Brain pericyte (primary cell): Measurements from ENCODE around the gene GCM1.

Source experiments
- DNase-seq: peaks from one replicate; pipeline ENCODE4 v3.0.0-alpha.2; 2012; ENCODE audit warnings: low read depth, low spot score

Gene GCM1

DNA sequence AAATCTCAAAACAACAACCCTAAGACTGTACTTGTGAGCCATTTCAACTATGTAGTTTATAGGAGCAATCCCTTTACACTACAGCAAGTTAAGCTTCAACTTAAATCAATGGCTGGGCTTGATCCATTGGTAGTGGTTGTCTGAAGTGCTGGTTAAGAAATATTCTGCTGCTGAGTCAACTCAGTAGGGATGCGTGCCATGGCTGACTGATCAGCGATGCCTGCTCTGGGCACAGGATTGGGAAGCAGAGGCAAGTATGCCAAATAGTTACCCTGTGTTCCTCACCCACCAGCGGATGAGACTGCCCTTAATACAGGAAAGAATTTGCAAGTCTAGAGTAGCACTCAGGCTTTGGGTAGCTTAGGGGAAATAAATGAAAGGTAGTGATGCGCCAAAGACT is 41.5 kb downstream of the GCM1 start:
- no peak for DNase-seq

DNA sequence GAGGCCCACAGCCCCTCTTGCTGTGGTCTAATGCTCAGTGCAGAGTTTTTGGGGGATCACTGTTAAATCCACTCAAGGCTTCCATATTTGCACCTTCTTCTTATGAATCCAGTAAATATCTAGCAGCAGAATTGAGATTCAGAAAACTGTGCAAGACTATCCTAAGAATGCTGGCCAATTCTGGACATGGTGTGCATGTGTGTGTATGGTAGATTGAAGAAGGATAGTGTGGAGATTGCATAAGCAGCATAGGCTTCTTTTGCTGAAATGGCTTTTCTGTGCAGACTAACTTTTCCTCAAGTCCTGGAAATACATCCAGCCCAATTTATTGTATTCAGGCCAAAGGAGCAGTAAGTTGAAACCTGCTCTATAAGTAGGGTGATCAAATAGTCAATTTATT is 43.7 kb downstream of the GCM1 start:
- no peak for DNase-seq

GRCh38 chr6:53103993-53104675 is 44.5 kb downstream of the GCM1 start:
- no peak for DNase-seq

- no peak for DNase-seq
Observed at GRCh38 chr6:53101006-53101405, 47.6 kb downstream of the GCM1 start.

DNA sequence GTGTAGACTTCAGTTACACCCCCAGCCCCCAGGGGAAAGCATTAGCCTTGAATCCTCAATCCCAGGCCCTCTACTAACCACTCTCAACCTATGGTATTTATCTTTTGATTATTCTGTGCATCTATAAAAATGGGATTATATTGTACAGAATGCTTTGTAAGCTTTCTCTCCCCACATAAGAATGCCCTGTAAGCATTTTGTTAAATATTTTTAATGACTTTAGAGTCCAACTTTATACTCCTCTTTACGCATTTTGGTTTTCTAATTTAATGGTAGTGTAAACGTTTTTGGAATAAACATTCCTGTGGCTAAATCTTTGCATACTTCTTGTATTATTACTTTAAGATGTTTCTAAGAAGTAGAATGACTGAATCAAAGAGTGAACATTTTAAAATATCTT is 48.1 kb downstream of the GCM1 start:
- no peak for DNase-seq

- DNase-seq, result no peak
Observed at GRCh38 chr6:53095716-53096115, 52.9 kb downstream of the GCM1 start.

GRCh38 chr6:53095270-53095669 is 53.4 kb downstream of the GCM1 start:
- DNase-seq, result no peak

GRCh38 chr6:53090576-53090975 is 58.1 kb downstream of the GCM1 start:
- DNase-seq, result no peak

- DNase-seq, result no peak
Observed at GRCh38 chr6:53089948-53090347, 58.7 kb downstream of the GCM1 start.

- no peak for DNase-seq
Observed at GRCh38 chr6:53086302-53086701, 62.3 kb downstream of the GCM1 start.

DNA sequence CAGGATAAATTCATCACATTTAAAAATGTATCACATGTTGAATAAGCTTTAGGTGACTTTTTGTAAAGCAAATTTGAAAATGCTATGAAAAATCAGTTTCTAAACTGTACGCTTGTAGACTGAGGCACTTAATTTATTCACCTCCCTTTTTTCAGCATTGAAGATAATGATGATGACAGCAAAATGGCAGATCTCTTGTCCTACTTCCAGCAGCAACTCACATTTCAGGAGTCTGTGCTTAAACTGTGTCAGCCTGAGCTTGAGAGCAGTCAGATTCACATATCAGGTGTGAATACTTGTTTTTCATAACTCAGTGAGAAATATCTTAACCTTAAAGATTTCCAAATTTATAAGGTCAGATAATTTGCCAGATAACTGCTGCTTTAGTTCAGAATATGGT is 67.8 kb downstream of the GCM1 start:
- DNase-seq, result no peak
